IPS DF 6.9 (cell line): Measurements from ENCODE around the gene LRRC45.

Experiments used
- DNase-seq: peaks from one replicate; pipeline ENCODE4 v3.0.0-alpha.2; 2013; ENCODE audit warnings: low read depth, low spot score
- H3K27ac ChIP-seq: one replicate; pipeline ENCODE4 v1.5.1; 2013; ENCODE audit warnings: low read length, control low read depth
- H3K27me3 ChIP-seq: 2 replicates; pipeline ENCODE4 v1.6.1; 2013; ENCODE audit warnings: mild to moderate bottlenecking, low read length; ENCODE audit not compliant: control insufficient read depth, insufficient read depth
- H3K36me3 ChIP-seq: 2 replicates; pipeline ENCODE4 v1.6.1; 2013; ENCODE audit warnings: low read length; ENCODE audit not compliant: control insufficient read depth, insufficient read depth
- H3K4me1 ChIP-seq: 2 replicates; pipeline ENCODE4 v1.6.1; 2013; ENCODE audit warnings: low read length; ENCODE audit not compliant: control insufficient read depth, insufficient read depth
- H3K4me3 ChIP-seq: 2 replicates; pipeline ENCODE4 v1.5.1; 2013; ENCODE audit warnings: mild to moderate bottlenecking, low read length
- H3K9me3 ChIP-seq: 2 replicates; pipeline ENCODE4 v1.6.1; 2013; ENCODE audit warnings: low read length, inconsistent platforms; ENCODE audit not compliant: control insufficient read depth, insufficient read depth
- WGBS: extraction: QIAGEN DNeasy Blood & Tissue Kit; methylation state at CpG from one replicate; pipeline ENCODE4 v1.1.7; 2013; ENCODE audit warnings: mixed read lengths, missing lambda C conversion rate; ENCODE audit not compliant: insufficient read length, insufficient coverage; 5-methylcytosine and 5-hydroxymethylcytosine counted together

The LRRC45 gene

GRCh38 chr17:82059272-82060000, 36.3 kb downstream of the LRRC45 start:
- Histone ChIP-seq H3K27me3 (no peaks in the 10 kb centered on the region; the same call in 1 of the 2 replicates), H3K27ac (no peak overlapping the region), H3K36me3 (peaks cover 55% of the 10 kb centered on the region), H3K4me3 (no peak overlapping the region), H3K4me1 (no peaks in the 10 kb centered on the region), H3K9me3 (no peaks in the 10 kb centered on the region)
- no peak for DNase-seq
- no CpG with 5 or more reads among the region's 19 CpGs for WGBS

- no peaks in the 10 kb centered on the region for H3K9me3 ChIP-seq
- WGBS: no CpG with 5 or more reads among the region's 16 CpGs
- H3K36me3 ChIP-seq: peaks cover 50% of the 10 kb centered on the region
- peaks cover 3% of the 10 kb centered on the region; the same call in 1 of the 2 replicates for H3K4me1 ChIP-seq
- no peak overlapping the region for H3K27ac ChIP-seq
- no peak overlapping the region for H3K4me3 ChIP-seq
- H3K27me3 ChIP-seq: no peaks in the 10 kb centered on the region; the same call in 1 of the 2 replicates
- no peak for DNase-seq
Measured at GRCh38 chr17:82060001-82060380, 36.9 kb downstream of the LRRC45 start.

DNA sequence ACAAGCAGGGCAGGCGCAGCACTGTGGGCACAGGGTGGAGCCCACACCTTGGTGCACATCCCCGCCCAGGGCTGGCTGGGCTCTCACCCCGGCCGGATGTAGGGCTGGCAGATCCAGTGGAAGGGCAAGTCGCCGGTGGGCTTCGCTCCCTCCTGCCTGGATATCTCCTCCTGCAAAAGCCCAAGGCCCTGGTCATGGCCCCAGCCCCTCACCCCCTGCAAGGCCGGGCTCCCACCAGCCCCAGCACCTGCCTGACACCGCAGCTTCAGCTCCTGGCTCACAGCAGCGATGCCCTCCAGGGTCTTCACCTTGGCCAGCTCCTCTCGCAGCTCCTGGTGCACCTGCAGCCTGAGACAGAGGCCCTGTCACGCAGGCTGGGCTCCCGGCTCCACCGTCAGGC, 37.5 kb downstream of the LRRC45 start:
- Histone ChIP-seq H3K27me3 (no peaks in the 10 kb centered on the region), H3K36me3 (peaks cover 46% of the 10 kb centered on the region), H3K27ac (no peak overlapping the region), H3K4me1 (peaks cover 3% of the 10 kb centered on the region; the same call in 1 of the 2 replicates), H3K4me3 (no peak overlapping the region), H3K9me3 (no peaks in the 10 kb centered on the region)
- no CpG with 5 or more reads among the region's 14 CpGs for WGBS
- no peak for DNase-seq

DNA sequence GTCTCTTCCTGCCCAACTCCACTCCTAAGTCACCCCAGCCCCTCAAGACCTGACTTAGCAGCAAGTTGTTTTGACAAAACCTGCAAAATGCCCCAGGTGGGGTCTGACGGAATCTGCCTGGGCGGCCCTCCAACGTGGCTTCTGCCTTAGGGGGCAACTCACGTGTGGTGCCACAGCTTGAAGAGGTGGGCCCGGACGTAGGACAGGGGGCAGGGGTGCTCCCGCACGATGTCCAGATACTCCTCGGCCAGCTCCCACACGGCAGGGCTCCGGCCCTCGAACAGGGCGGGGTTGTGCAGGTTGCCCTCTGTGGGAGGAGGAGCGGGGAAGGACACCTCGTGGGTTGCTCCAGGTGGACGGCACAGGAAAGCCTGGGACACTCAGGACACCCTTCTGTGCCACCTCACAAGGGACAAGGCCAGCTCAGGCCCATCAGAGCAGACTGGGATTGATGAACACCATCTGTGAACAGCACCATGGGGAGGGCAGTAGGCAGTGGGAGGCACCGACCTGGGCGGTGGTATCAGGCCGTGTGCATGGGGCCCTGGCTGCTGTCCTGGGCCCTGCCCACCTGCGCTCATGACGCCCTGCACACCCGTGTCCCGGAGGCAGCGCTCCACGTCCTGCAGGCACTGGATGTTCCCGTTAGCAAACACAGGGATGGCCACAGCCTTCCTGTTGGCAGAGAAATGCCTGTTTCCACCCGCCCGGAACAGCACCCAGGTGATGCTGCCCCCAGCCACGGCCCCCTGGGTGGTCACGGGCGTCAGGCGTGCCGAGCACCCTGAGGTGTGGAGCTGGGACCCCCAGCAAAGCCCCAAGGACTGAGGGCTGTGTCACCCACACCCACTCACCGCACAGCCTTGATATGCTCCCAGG, 38.2 kb downstream of the LRRC45 start:
- Histone ChIP-seq H3K9me3 (no peaks in the 10 kb centered on the region), H3K27me3 (no peaks in the 10 kb centered on the region), H3K27ac (no peak overlapping the region), H3K4me3 (no peak overlapping the region), H3K36me3 (peaks cover 40% of the 10 kb centered on the region), H3K4me1 (peaks cover 3% of the 10 kb centered on the region; the same call in 1 of the 2 replicates)
- no CpG with 5 or more reads among the region's 34 CpGs for WGBS
- DNase-seq: no peak

- H3K4me3 ChIP-seq: no peak overlapping the region
- peaks cover 3% of the 10 kb centered on the region; the same call in 1 of the 2 replicates for H3K4me1 ChIP-seq
- H3K27me3 ChIP-seq: no peaks in the 10 kb centered on the region
- no peak overlapping the region for H3K27ac ChIP-seq
- H3K9me3 ChIP-seq: no peaks in the 10 kb centered on the region
- no CpG with 5 or more reads among the region's 24 CpGs for WGBS
- peaks cover 31% of the 10 kb centered on the region for H3K36me3 ChIP-seq
- no peak for DNase-seq
Measured at GRCh38 chr17:82062076-82062983, 39.2 kb downstream of the LRRC45 start.

- Histone ChIP-seq H3K9me3 (no peaks in the 10 kb centered on the region), H3K27ac (no peak overlapping the region), H3K36me3 (peaks cover 29% of the 10 kb centered on the region), H3K4me3 (no peak overlapping the region), H3K27me3 (no peaks in the 10 kb centered on the region), H3K4me1 (peaks cover 3% of the 10 kb centered on the region; the same call in 1 of the 2 replicates)
- no CpG with 5 or more reads among the region's 9 CpGs for WGBS
- DNase-seq: no peak
Measured at GRCh38 chr17:82062984-82063368, 39.9 kb downstream of the LRRC45 start.

GRCh38 chr17:82063424-82064415, 40.6 kb downstream of the LRRC45 start:
- peaks cover 3% of the 10 kb centered on the region; the same call in 1 of the 2 replicates for H3K4me1 ChIP-seq
- peaks cover 28% of the 10 kb centered on the region for H3K36me3 ChIP-seq
- no peaks in the 10 kb centered on the region for H3K9me3 ChIP-seq
- no peaks in the 10 kb centered on the region for H3K27me3 ChIP-seq
- no peak for DNase-seq
- no CpG with 5 or more reads among the region's 20 CpGs for WGBS
- H3K4me3 ChIP-seq: no peak overlapping the region
- no peak overlapping the region for H3K27ac ChIP-seq

DNA sequence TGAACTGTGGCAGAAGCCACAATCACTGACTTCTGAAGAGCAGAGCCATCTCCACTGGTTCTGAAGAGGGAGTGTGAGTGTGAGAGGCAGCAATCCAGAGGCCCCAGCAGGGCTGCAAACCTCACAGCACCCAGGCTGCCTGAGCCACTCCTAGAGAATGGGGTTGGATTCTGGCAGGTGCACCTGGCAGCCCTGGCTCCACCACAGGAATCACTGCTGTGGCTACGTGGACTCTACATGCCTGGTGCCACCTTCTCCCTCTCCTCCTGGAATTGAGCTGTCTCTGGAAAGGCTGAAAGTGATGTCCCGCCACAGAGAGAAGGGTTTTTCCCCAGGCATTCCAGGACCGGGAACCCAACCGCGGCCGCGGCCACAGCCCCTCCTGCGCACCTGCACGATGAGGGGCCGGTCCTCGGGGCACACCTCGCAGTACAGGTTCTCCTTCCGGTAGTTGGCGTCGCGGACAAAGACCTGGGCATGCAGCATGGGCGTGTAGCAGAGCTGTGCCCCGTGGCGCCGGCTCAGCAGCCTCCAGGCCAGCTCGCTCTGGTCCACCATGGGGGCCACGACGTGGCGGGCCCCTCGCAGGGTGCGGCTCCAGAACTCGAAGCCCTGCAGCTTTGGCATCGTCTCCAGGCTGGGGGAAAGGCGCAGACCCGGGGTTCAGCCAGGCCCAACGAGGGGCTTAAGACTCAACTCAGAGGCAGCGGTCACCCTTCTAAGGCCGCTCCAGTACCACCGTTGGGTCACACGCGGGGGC, 41.5 kb downstream of the LRRC45 start:
- no peaks in the 10 kb centered on the region for H3K27me3 ChIP-seq
- H3K4me3 ChIP-seq: peak overlapping the region; percentile 79; the same call in 1 of the 2 replicates
- peaks cover 3% of the 10 kb centered on the region; the same call in 1 of the 2 replicates for H3K4me1 ChIP-seq
- no peak overlapping the region for H3K27ac ChIP-seq
- H3K9me3 ChIP-seq: no peaks in the 10 kb centered on the region
- DNase-seq: no peak
- H3K36me3 ChIP-seq: peaks cover 24% of the 10 kb centered on the region
- WGBS: no CpG with 5 or more reads among the region's 36 CpGs

DNA sequence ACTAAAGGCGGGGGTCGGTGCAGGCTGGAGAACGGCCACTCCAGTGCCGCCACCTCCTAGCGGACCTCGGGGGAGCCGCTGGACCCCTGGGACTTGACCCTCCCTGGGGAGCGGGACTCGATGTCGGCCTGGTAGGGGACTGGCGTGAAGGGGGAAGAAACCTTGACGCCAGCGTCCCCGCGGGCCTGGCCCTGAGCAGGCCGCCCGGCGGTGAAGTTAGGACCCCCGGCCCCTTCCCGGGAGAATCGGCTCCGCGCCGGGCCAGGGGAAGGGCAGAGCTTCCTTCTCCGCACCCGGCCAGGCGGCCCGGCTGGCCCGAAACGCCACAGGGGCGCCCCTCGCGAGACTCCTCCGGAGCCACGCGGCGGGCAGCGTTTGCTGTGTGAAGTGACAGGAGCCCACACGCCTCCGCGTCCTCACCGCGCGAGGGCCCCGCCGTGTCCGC, 42.1 kb downstream of the LRRC45 start:
- no peak for DNase-seq
- Histone ChIP-seq H3K4me3 (peak overlapping the region; percentile 79), H3K27me3 (no peaks in the 10 kb centered on the region), H3K4me1 (peaks cover 3% of the 10 kb centered on the region; the same call in 1 of the 2 replicates), H3K27ac (no peak overlapping the region), H3K36me3 (peaks cover 22% of the 10 kb centered on the region), H3K9me3 (no peaks in the 10 kb centered on the region)
- no CpG with 5 or more reads among the region's 47 CpGs for WGBS
